ENCODE data around the gene DDX47. TPM values are rescaled to one million over a fixed set of nuclear protein-coding genes. Genes with fewer than 3 reads are reported as not detected.

The DDX47 gene
- total and polyA plus RNA-seq, 2 of the 13 experiments (the other 11 are each of a cell fraction or from before 2014, with no cell fraction given) = 48.5 to 78.7 TPM

DNA sequence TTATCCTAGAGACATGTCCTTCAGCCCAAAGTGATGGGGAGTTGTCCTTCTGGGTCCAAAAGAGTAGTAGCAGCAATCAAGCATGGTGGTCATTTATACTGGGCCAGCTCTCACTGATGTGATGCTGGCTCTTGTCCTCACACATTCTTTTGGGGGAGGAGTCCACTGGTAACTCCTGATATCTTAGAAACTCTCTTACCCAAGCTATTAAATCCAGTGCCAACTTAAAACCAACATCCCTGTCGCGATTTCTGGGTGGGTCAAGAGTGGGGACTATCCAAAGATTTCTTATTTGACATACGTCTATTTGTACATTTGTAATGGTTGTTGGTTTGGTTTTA, 24.6 kb downstream of the DDX47 start:
- H3K9ac ChIP-seq (ENCODE audit: insufficient read depth, low read depth, low read length) = no peak overlapping the region
- no peak for ATAC-seq
- H3K4me2 ChIP-seq (ENCODE audit: low read depth, low read length) = no peak overlapping the region
- TF ChIP-seq HNF4A (CRISPR knock-in tag; IDR thresholded peaks at IDR 0.05) (no peak), ZNF543 (CRISPR knock-in tag; IDR thresholded peaks at IDR 0.05) (no peak), ZBTB7A (CRISPR knock-in tag; IDR thresholded peaks at IDR 0.05) (no peak), ZNF383 (CRISPR knock-in tag; IDR thresholded peaks at IDR 0.05; ENCODE audit: borderline replicate concordance) (no peak), RAD51 (IDR thresholded peaks at IDR 0.05; ENCODE audit: borderline replicate concordance) (no peak), ZFP41 (CRISPR knock-in tag; IDR thresholded peaks at IDR 0.05; ENCODE audit: borderline replicate concordance) (no peak), ZNF30 (CRISPR knock-in tag; IDR thresholded peaks at IDR 0.05) (no peak), ZBED4 (CRISPR knock-in tag; IDR thresholded peaks at IDR 0.05; ENCODE audit: borderline replicate concordance) (no peak), CCDC6 (CRISPR knock-in tag; IDR thresholded peaks at IDR 0.05) (no peak), DMTF1 (CRISPR knock-in tag; IDR thresholded peaks at IDR 0.05) (no peak), ZNF800 (CRISPR knock-in tag; IDR thresholded peaks at IDR 0.05) (no peak), ZFP82 (CRISPR knock-in tag; IDR thresholded peaks at IDR 0.05; ENCODE audit: borderline replicate concordance) (no peak), SRY (CRISPR knock-in tag; IDR thresholded peaks at IDR 0.05) (no peak), SOX6 (IDR thresholded peaks at IDR 0.05) (no peak), SOX6 (CRISPR knock-in tag; IDR thresholded peaks at IDR 0.05) (no peak), HOXA5 (CRISPR knock-in tag; IDR thresholded peaks at IDR 0.05) (no peak), ZNF224 (CRISPR knock-in tag; IDR thresholded peaks at IDR 0.05) (no peak)
- TF ChIP-seq, protein P1, sequence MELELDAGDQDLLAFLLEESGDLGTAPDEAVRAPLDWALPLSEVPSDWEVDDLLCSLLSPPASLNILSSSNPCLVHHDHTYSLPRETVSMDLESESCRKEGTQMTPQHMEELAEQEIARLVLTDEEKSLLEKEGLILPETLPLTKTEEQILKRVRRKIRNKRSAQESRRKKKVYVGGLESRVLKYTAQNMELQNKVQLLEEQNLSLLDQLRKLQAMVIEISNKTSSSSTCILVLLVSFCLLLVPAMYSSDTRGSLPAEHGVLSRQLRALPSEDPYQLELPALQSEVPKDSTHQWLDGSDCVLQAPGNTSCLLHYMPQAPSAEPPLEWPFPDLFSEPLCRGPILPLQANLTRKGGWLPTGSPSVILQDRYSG (CRISPR knock-in tag; IDR thresholded peaks at IDR 0.05) = no peak

More for the DNA sequence above, 24.6 kb downstream of the DDX47 start:
- Histone ChIP-seq H3K4me1 (ENCODE audit: insufficient read depth, low read length) (no peaks in the 10 kb centered on the region), H3K27me3 (ENCODE audit: control insufficient read depth in 1 of 2, insufficient read depth in 2 of 2, low read length in 2 of 2) (no peaks in the 10 kb centered on the region), H3K9me3 (ENCODE audit: low read length) (no peaks in the 10 kb centered on the region), H3K27ac (ENCODE audit: extremely low read length, insufficient read depth, low read length) (no peak overlapping the region), H3K4me3 (replicated peaks in 1 of 3; ENCODE audit: insufficient read depth in 1 of 3, low read depth in 2 of 3, low read length in 3 of 3) (no peak overlapping the region), H4K20me1 (ENCODE audit: insufficient read depth, low read length) (no peaks in the 10 kb centered on the region), H3K79me2 (ENCODE audit: insufficient read depth, low read length) (no peaks in the 10 kb centered on the region), H3K36me3 (replicated peaks in 1 of 2; ENCODE audit: control insufficient read depth in 1 of 2, insufficient read depth in 2 of 2, low read length in 2 of 2) (peaks cover 0 to 3% of the 10 kb centered on the region in 2 experiments; a peak in 2 of 5 replicates), H2AFZ (ENCODE audit: low read length) (no peak overlapping the region)
- in situ Hi-C loops (cut with HindIII; ENCODE audit: extremely low pct_ligation_motif_present, low pct_unique_long_range_greater_than_20kb) (loop anchor here (5.0 kb wide), 1 partner anchor 35 kb away; no protein-coding TSS in a partner anchor), intact Hi-C loops (cut with micrococcal nuclease; ENCODE audit: unreplicated experiment) (loop anchor here (5.0 kb wide), 3 partner anchors 55 to 375 kb away; partner anchors contain the start of gene GPRC5A)
- BruUV-seq (replicated peaks) = no TSS peak
- no peak for FAIRE-seq
- POLR2A ChIA-PET = no interaction called here
- 91% methylated on average over 3 of the region's 3 CpGs for WGBS (ENCODE audit: low lambda C conversion rate)
- DNase-seq (ENCODE audit: low spot score) = no peak
- CTCF ChIA-PET (ENCODE audit: low intra/inter-chr PET ratio, low total read pairs) = interaction anchor here (1.4 kb wide), 1 partner anchor 374 kb away, joined by 7 read pairs; no protein-coding TSS in a partner anchor

Data from HepG2 (cell line).